Psoas muscle (tissue), 8 donors: ENCODE data around the gene CHCHD4. TPM values are rescaled to one million over a fixed set of nuclear protein-coding genes. Genes with fewer than 3 reads are reported as not detected.

ENCODE experiments used
- ATAC-seq, 4 donors: fragments of 200-7000 bp; cut with Tn5 transposase; one replicate each; pipeline ENCODE4 v1.9.1; 2020; ENCODE audit warnings: moderate library complexity in 3 of 4, mild to moderate bottlenecking in 2 of 4
- DNase-seq, 2 donors: peaks; one replicate each; pipeline ENCODE4 v3.0.0-alpha.2; 2020
- H3K27ac ChIP-seq: fragments of 200-600 bp; one replicate; pipeline ENCODE4 v1.8.0; 2022
- H3K27me3 ChIP-seq, 3 donors: fragments of 200-600 bp in 1 of 3; one replicate each; pipeline versions ENCODE4 v1.6.1 to v1.8.0; 2013 to 2022; ENCODE audit warnings: low read length in 2 of 3, mild to moderate bottlenecking in 2 of 3, moderate library complexity in 1 of 3; ENCODE audit not compliant: insufficient read depth in 3 of 3
- H3K36me3 ChIP-seq, 2 donors: fragments of 200-600 bp in 1 of 2; one replicate each; pipeline versions ENCODE4 v1.6.1 to v1.8.0; 2013 to 2022; ENCODE audit warnings: low read depth in 1 of 2, mild to moderate bottlenecking in 1 of 2, moderate library complexity in 1 of 2; ENCODE audit not compliant: insufficient read depth in 1 of 2
- H3K4me1 ChIP-seq: fragments of 200-600 bp; one replicate; pipeline ENCODE4 v1.8.0; 2022
- H3K4me3 ChIP-seq: fragments of 200-600 bp; one replicate; pipeline ENCODE4 v1.8.0; 2022; ENCODE audit warnings: mild to moderate bottlenecking
- H3K9me3 ChIP-seq: fragments of 200-600 bp; one replicate; pipeline ENCODE4 v1.8.0; 2022
- WGBS, 3 donors: extraction: QIAGEN DNeasy Blood & Tissue Kit; methylation state at CpG; one replicate each; pipeline versions ENCODE4 v1.1.6 to v1.1.7; 2013; 5-methylcytosine and 5-hydroxymethylcytosine counted together
- intact Hi-C, 2 donors: fragments of 100-400 bp; cut with DNase I; formaldehyde crosslinking; loops; one replicate each; pipeline versions ENCODE4 v1.11.0 to v1.14.2; 2022
- polyA plus RNA-seq, 3 donors: library from polyadenylated mRNA; stranded (reverse); fragments of 200-250 nt; gene quantifications; one replicate each; pipeline ENCODE4 v1.2.3, GENCODE V29; 2013
- total RNA-seq, 4 donors: library from RNA; stranded (reverse); fragmentation: NEBNext Ultra II Directional in 2 of 4; extraction: Animal tissue kit (Norgen Biotek cat#: 25700) in 2 of 4; gene quantifications; one replicate each; pipeline versions ENCODE4 v1.2.1 to v1.2.4, GENCODE V29; 2021 to 2023
- TF ChIP-seq, protein P1 (sequence below): fragments of 200-600 bp; IDR thresholded peaks from one replicate; pipeline ENCODE4 v1.8.0; 2022; ENCODE audit warnings: antibody characterized with exemption
- donor health status: healthy with polysubstance abuse.
- donor health status: DM: no; HTN: no; CAD: no; lungs with moderate emphysema.
- donor health status: Bipolar disorder and iron deficiency.
- donor health status: healthy.
- donor health status: DM: yes; HTN: yes; CAD: no.
- donor health status: DM: no; HTN: no; CAD: no.
- donor health status: DM: no; HTN: no; CAD: no.
- donor health status: DM: yes; HTN: yes; CAD: no.

Gene CHCHD4
- total and polyA plus RNA-seq, 7 donors: 18.5 to 55.4 (median 26.8) TPM

DNA sequence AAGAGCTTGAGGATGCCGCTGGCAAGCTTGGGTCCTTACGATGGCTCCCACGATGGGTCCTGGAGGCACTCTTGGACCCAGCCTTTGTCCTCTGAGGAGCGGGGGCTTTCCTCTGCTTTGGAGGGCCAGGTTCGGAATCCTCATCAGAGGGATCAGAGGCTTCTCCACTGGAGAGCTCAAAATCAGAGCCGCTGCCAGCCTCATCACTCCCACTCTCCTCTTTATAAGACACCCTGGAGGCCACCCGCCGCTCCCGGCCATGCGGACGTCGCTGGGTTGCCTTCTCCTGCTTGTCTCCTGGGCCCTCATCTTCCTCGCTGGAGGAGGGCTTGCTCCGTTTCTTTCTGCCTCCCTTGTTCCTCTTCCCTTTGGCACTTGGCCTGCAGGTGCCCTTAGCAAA is 33.7 kb upstream of the CHCHD4 start:
- no peaks in the 10 kb centered on the region for H3K27me3 ChIP-seq
- peaks cover 15% of the 10 kb centered on the region for H3K9me3 ChIP-seq
- DNase-seq (no peak), ATAC-seq (no peak)
- H3K27ac ChIP-seq: no peak overlapping the region
- no peak overlapping the region for H3K4me3 ChIP-seq
- WGBS, 3 donors: 92 to 98% (median 93%) methylated on average over 14 of the region's 14 CpGs
- H3K36me3 ChIP-seq: peaks cover 9 to 98% of the 10 kb centered on the region in 2 donors
- peaks cover 13% of the 10 kb centered on the region for H3K4me1 ChIP-seq
- intact Hi-C loops: no loop called here
- TF ChIP-seq, protein P1, sequence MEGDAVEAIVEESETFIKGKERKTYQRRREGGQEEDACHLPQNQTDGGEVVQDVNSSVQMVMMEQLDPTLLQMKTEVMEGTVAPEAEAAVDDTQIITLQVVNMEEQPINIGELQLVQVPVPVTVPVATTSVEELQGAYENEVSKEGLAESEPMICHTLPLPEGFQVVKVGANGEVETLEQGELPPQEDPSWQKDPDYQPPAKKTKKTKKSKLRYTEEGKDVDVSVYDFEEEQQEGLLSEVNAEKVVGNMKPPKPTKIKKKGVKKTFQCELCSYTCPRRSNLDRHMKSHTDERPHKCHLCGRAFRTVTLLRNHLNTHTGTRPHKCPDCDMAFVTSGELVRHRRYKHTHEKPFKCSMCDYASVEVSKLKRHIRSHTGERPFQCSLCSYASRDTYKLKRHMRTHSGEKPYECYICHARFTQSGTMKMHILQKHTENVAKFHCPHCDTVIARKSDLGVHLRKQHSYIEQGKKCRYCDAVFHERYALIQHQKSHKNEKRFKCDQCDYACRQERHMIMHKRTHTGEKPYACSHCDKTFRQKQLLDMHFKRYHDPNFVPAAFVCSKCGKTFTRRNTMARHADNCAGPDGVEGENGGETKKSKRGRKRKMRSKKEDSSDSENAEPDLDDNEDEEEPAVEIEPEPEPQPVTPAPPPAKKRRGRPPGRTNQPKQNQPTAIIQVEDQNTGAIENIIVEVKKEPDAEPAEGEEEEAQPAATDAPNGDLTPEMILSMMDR: no peak

DNA sequence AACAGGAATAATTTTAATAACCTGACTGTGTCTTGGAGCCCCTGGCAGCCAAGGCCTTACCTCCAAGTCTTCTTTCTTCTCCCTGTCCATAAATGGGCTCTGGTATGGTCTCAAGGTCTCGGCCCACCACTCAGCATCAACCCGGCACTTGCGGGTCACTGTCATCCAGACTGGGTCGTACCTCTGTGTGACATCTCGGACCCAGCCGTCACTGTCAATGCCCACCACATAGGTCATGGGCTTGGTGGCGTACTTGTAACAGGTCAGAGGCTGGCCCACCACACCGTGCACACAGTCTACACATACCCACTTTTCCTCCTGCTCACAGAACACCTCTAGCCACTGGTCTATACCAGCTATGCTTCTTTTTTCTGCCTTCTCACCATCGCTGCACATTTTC is 33.3 kb upstream of the CHCHD4 start:
- no peak for ATAC-seq
- Histone ChIP-seq H3K27me3 (no peaks in the 10 kb centered on the region), H3K4me1 (peaks cover 13% of the 10 kb centered on the region), H3K36me3 (peaks cover 8 to 98% of the 10 kb centered on the region in 2 donors), H3K27ac (peak overlapping the region; percentile 56), H3K9me3 (peaks cover 15% of the 10 kb centered on the region), H3K4me3 (peak overlapping the region; percentile 13)
- WGBS, 3 donors: 96% methylated on average over 9 of the region's 9 CpGs
- TF ChIP-seq, protein P1: no peak
- DNase-seq: no peak
- intact Hi-C loops: no loop called here

DNA sequence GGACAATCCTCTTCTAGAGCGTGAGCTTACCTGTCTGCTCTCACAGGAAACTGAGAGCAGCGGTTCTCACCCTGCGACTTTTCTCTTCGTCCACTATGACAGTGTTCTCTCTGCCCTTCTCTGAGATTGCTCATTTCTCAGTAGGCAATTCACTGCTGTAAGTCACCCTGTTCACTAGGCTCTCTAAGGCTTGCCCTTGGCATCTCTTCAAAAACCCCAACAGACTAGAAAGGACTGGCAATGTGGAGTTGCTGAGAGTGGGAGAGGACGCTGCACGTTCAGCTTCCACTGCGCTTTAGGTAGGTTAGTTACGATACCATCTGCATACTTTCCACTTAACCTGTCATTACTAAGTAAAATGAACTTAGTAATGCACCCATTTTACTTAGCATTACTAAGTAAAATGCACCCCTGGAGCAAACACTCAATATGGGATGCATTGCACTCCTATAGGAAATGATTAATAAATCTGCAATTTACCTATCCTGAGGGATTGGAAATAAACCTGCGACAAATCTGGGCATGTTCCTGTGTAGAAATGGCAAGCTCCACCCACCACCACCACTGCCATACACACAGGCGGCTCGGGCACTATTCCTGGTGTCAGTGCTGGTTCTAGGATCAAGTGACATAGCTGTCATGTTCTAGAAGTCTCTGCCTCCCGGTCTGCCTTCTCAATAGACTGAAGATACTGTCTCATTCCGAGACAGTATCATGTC is 32.3 kb upstream of the CHCHD4 start:
- peaks cover 13% of the 10 kb centered on the region for H3K4me1 ChIP-seq
- intact Hi-C loops: no loop called here
- DNase-seq (peak in 1 of 2 donors; percentile 68), ATAC-seq (peak; percentile 85 to 94 (median 92))
- H3K9me3 ChIP-seq: peaks cover 11% of the 10 kb centered on the region
- H3K36me3 ChIP-seq: peaks cover 8 to 98% of the 10 kb centered on the region in 2 donors
- 65 to 83% (median 67%) methylated on average over 13 of the region's 13 CpGs for WGBS, 3 donors
- peak overlapping the region; percentile 13 for H3K4me3 ChIP-seq
- TF ChIP-seq, protein P1: no peak
- H3K27ac ChIP-seq: peak overlapping the region; percentile 56
- H3K27me3 ChIP-seq: no peaks in the 10 kb centered on the region

DNA sequence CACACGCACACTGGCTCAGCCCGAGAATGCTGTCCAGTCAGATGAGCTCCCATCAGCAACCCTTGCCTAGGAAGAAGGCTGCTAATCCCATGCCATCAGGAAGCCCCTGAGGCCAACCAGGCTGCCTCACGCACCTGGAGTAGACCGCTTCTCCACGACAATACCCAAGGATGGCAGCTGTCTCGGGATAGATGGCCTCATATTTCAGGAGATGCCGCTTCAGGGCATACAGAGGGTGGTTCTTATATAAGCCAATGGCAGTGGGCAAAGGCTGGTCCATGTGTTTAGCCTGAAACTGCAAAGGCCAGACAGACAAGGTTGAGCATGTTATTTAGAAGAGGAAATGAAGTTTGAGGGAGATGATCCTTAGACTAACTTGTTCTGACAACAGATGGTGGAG is 31.5 kb upstream of the CHCHD4 start:
- TF ChIP-seq, protein P1: no peak
- Histone ChIP-seq H3K27ac (no peak overlapping the region), H3K4me3 (no peak overlapping the region), H3K36me3 (peaks cover 8 to 98% of the 10 kb centered on the region in 2 donors), H3K4me1 (peaks cover 13% of the 10 kb centered on the region), H3K27me3 (no peaks in the 10 kb centered on the region), H3K9me3 (peaks cover 3% of the 10 kb centered on the region)
- ATAC-seq (no peak), DNase-seq (no peak)
- intact Hi-C loops: no loop called here
- 89 to 94% (median 92%) methylated on average over 7 of the region's 7 CpGs for WGBS, 3 donors
